Activated CD4-positive, alpha-beta T cell treated with anti-CD3 and anti-CD28 coated beads for 4 hours (primary cell): Measurements from ENCODE around the gene ST6GALNAC2.
"Not testable (repeated sequence)": the region's sequence is repeated elsewhere in the genome, so short reads cannot be mapped to it uniquely, and the experiment has no call there.

Experiments used
- DNase-seq, 2 donors: peaks; one replicate each; pipeline ENCODE4 v3.0.0-alpha.2; 2020

ST6GALNAC2 gene

DNA sequence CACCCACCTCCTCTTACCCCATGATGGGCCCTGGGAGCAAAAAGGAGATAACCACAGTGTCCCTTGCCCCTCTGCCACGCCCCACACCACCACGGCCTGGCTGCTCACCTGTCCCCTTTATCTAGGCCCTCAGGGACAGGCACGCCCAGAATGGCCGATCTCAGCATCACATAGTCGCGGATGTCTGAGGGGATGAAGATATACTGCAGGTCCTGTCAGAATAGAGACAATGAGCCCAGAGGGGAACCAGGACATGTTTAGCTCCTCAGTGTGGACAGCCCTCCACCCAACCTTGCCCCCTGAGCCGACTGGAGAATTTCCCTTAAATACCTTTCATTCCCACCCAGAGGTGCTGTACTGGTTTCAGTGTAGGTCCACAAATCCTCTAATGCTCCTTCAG, 15.2 kb downstream of the ST6GALNAC2 start:
- no peak for DNase-seq

DNA sequence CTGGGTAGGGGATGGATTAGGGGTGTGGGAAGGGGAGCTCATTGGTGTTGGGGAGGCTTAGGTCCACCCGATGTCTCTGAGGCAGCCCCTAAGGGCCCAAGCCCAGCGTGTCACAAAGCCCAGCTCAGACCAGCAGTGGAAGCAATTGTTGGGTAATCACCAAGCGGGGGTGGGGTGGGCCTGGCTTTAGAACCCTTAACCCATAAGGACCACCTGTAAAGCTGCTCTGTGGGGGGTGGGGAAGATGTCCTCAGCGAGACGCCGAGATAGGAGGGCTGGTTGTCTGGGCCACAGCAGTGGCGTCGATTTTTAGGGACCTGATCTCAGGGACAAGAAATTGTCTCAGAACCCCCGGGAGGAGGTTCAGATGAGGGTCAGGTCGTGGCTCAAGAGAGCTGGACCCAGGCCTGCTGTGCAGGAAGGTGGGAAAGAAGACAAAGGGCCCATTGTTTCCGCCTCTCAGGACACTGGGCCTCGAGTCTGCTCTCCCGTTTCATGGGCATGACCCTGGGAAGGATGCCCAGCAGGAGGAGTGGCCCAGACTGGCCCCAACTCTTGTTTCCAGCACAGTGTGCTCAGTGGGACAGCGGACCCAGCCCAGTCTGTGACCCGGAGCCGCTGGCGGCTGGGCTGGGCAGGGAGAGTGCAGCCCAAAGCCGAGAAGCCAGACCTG, 15.9 kb downstream of the ST6GALNAC2 start:
- no peak for DNase-seq

DNA sequence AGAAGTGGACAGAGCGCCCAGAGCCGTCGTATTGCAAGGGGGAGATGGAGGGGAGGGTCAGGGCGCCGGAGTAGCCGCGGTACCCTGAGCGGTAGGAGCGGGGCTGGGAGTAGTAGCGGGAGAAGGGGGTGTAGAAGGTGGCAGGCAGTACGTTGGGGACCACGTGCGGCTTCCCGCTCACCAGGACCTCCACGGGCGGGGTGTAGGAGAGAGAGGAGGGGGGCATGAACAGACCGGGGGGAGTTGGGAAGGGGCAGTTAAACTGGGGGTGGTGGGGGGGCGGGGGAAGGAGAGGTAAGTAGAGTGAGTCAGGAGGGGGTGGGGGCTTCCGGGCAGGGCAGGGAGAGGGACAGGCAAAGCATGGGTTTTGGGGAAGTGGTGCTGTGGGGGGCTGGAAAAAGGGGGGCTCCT, 16.8 kb downstream of the ST6GALNAC2 start:
- no peak for DNase-seq

DNA sequence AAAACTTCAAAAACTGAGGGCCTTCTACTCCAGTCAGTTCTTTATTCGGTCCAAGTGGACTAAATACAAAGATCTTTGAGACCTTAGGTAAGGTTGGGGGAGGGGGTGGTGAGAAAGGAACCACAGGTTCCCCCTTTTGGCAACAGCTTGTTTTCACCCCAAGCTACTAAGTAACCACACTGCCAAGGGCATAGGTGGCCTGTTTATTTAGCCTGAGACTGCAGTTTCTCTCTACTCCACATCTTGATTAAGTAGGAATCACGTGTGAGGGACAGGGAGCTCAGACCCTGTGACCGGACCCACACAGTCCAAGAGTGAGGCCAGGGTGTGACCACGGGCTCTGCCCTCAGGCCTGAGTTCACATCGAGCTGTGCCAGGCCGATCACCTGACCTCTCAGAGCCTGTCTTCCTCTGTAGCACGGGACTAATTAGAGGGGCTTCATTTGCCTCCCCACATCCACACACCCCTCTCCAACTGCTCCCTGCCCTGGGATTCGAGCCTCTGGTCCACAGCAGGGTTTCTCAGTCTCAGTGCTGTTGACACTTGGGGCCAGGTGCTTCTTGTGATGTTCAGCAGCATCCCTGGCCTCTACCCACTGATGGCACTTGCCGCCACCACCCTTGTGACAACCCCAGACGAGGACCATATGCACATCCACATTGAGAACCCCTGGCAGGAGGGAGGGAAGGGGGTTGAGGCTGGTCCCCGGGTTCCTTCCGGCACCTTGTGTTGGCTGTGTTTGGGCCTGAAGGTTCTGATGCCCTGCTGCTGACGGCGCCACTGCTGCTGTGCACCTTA, 17.8 kb downstream of the ST6GALNAC2 start:
- no peak for DNase-seq

DNA sequence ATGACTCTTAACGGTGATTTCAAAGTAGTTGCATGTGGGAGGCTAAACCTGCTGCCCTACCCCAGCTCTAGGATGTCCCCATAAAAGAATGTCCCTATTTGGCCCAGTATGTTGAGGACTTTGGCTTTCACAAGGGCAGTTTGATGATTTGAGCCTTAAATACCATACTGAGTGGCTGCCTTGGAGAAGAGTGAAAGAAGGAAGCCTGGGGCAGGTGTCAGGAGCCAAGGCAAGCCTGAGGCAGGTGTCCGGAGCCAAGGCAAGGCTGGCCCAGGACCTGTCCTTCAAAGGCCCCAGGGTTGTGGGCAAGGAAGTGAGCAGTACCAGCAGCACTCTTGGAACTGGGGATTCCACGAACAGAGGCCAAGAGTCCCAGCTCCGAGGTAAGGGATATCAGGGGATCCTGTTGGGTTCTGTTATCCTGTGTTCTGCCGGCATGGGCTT, 18.6 kb downstream of the ST6GALNAC2 start:
- no peak for DNase-seq

DNA sequence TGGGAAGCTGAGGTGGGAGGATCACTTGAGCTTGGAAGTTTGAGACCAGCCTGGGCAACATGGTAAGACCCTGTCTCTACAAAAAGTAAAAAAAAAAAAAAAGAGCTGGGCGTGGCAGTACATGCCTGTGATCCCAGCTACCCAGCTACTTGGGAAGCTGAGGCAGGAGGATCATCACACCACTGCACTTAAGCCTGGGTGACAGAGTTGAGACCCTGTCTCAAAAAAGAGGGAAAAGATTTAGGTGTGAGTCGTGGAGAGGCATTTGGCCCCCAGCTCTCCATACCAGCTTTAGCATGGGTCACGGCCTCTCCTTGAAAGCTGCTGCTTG, 19.1 kb downstream of the ST6GALNAC2 start:
- DNase-seq, result no peak

DNA sequence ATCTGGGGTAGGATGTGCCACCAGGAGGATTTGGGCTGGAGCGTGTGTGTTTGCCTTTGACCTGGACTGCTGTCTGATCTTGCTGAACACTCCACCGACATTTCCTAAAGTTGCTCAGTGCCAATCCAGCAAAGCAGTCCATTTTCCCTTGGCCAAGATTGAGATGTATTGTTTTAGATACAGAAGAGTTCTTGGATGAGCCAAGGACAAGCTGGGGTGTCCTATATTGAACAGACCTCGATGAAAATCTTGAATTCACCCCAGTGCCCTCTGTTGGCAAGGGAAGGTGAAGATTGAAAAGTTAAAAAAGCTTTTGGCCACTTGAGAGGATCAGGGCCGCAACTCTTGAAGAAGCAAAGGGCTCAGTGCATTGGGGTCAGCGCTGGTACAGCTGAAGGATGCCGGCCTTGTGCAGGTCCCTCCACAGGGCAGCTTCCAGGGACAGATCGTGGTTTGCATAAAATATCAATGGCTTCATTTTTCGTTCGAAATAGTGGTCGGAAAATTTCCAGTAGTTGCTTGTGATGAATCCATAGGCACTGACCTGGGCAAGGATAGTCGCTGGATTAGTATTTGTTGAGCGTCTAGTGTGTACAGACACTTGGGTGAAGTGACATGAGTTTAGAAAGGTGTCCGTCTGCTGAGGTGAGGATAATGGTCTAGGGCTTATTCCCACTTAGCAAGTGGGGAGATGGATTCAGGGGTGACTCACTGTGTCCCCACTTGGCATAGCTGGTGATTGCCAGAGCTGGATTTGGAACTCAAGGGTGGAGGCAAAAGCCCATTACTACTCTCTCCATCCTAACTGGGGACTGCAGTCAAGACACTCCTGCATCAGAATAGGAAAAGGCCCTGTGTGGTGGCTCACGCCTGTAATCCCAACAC, 19.7 kb downstream of the ST6GALNAC2 start:
- no peak for DNase-seq

DNA sequence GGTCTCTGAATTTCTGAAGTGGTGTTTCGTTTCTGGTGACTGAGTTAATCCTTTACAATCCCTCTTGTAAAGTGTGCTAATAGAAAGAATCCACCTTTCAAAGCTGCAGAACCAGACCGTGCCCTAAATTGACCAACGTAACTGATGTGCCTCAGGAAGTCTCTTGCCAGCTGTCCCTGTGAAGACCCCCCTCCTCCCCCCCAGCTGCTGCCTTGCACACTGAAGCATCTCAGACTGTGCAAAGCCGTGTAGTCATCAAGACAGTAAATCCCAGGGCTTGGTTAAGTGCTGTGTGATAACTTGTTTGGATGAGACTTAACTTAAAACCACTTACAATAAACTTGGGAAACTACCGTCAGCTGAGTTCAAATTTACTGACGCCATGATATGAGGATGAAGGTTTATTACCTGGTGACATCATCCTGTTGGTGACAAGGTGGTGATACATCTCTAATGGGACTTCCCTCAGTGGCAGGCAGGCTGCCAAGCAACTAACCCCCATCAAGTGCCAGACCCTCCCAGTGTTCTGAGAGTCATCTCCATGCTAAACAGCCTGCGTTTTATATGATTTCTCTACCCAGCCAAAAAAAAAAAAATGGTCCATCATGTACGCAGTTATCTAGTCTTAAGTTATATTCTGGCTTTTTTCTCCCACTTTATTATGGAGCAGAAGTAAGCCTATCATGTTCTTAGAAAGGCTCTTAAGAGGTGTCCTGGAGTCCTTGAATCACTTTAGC, 20.5 kb downstream of the ST6GALNAC2 start:
- peak in 1 of 2 donors; percentile 49 for DNase-seq

DNA sequence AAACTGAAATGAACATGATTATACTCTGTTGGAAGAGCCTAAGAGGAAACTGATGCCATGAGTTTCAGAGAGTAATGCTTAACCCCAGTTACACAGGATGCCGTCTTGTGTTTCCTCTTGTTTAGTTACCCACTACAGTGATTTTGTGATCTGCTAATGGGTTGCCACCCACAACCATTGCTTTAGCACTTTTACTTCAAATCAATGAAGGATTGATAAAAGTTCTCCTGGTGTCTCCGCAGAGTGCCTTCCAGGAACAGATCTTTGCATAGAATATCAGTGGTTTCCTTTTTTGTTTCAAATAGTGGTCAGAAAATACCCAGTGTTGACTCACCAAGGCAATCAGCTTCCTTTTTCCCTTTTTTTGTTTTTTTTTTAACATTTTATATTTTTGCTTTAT, 22.3 kb downstream of the ST6GALNAC2 start:
- DNase-seq, result not testable (repeated sequence)

DNA sequence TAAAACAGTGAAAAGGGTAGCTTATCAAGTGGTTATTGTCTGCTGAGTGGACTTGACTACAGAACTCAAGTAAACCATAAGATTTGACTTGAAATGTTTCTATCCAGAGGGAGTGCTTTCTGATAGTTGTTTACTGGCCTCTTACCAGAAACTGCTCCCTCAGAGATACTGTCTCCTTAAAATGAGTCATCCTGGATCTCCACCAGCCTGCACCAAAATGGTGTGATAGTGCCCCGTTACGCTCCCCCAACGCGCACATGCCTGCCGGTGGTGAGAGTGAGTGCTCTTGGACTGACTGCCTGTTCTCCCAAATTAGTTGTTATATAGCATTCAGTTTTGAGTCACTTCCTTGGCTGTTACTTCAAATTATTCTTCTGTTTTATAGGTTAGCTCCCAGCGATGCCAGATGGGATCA, 22.9 kb downstream of the ST6GALNAC2 start:
- no peak for DNase-seq

DNA sequence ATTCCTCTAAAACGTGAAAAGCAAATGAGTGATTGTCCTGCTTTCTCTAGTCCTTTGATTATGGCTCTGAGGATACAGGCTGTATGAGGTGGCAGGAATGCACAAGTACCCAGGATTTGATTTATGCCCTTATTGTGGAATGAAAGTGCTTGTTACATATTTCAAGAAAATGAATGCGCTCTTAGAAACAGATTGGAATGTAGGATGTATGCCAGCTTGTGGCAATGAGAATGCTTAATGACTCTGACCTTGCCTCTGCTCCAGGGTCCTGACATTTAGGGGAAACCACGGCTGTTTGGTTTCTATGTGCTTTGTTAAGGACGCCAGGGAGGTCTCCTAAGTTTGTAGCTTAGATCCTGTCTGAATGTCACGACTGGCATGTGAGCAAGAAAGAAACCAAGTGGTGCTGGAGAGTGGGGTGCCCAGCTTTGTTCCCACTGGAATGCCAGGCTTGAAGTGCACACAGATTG, 23.8 kb downstream of the ST6GALNAC2 start:
- no peak for DNase-seq

DNA sequence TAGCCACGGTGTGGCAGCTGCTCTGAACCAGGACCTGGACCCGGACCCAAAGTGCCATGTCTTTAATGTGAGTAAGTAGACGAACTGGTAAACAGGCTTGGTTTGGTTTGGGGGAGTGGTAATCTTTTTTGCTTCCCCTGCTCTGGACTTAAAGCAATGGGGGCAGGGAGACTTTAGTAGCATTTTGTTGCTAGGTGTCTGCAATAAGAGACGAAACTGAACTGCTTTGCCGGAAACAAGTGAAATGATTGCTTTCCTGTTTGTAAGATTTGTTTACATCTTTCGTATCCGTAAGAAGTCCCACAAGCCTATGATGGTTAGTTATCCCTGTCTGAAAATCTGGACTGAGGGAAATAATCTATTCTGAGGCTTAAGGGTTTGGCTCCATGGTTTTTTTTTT, 24.3 kb downstream of the ST6GALNAC2 start:
- no peak for DNase-seq

DNA sequence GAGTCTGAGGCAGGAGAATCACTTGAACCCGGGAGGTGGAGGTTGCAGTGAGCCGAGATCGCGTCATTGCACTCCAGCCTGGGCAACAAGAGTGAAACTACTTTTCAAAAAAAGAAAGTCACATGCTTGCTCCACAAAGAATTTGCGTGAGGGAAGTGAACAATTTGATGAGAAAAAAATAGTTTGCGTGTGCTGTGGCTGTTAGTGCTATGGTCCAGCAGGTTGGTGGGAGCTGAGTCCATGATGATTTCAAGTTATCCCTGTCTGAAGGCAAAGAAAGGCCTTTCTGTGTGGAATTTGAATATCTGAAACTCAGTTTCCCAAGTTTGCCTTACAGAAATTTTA, 24.8 kb downstream of the ST6GALNAC2 start:
- DNase-seq, result no peak

DNA sequence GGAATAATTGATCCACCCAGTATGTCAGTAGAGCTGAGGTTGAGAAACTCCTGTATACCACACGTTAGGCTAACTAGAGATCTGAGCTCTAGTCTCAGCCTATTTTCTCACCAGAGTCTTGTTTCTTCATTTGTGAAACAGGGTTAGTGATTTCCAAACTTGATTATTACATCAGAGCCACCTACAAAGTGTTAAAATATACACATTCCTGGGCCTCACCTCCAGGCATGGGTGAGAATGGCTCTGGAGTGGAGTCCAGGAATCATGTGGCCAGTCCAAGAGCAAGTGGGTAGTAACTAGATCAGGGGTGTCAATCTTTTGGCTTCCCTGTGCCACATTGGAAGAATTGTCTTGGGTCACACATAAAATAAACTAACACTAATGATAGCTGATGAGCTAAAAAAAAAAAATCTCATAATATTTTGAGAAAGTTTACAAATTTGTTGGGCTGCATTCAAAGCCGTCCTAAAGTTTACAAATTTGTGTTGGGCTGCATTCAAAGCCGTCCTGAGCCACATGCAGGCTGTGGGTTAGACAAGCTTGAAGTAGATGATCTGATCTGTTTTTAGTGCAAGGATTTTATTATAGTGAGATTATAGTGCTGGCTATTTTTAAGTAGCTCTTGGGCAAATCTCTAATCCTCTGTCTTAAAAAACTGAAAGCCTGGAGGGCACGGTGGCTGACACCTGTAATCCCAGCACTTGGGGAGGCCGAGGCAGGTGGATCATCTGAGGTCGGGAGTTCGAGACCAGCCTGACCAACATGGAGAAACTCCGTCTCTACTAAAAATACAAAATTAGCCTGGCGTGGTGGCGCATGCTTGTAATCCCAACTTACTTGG, 25.4 kb downstream of the ST6GALNAC2 start:
- no peak for DNase-seq

DNA sequence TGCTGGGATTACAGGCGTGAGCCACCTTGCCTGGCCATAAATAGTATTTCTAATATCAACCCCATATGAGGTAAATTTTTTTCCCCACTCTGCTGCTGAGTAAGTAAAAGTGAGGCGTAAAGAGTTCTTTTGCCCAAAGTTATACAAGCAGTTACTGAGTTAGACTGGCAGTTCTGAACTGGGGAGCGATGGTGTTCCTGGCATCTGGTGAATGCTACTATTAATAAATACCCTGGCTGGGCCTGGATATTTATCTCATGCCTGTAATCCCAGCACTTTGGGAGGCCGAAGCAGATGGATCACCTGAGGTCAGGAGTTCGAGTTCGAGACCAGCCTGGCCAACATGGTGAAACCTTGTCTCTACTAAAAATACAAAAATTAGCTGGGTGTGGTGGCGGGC, 26.2 kb downstream of the ST6GALNAC2 start:
- DNase-seq, result not testable (repeated sequence)

DNA sequence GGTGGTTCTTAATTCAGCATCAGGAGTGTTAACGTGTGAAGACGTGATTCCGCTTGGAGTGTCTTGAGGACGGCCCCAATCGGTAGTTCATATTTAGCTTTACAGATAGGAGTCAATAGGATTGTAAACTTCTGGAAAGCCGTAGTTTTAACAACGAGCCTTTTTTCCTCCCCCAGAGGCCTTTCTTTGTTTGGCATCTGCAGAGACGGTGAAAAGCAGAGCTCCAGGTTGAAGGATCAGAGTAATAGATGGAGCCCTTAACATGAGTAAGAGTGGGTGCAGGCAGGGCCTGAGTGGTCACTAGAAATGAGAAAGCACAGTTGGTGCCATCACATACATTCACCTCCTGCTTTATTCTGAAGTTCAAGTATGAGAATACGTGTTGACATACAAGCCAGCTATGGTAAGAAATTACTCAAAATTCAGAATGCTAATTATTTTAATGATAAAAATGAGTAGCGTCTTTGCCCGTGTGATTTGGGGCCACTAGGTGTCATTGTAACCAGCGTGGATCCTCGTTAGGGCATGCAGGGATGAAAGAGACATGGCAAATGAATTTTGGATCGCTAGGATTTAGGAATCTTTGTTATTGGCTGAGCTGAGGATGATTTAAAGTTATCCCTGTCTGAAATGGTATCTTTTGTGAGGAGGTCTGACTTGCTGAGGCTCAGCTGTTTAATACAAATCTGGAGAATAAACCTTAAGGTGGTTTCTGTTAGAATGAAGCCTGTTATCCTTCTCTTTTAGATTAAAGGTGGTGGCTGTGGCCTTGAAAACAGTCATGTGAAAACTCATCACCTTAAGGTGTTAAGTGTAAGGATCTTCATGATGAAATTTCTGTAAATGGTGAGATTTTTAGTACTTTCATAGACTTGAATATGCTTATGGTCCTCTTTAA, 27.2 kb downstream of the ST6GALNAC2 start:
- no peak for DNase-seq

DNA sequence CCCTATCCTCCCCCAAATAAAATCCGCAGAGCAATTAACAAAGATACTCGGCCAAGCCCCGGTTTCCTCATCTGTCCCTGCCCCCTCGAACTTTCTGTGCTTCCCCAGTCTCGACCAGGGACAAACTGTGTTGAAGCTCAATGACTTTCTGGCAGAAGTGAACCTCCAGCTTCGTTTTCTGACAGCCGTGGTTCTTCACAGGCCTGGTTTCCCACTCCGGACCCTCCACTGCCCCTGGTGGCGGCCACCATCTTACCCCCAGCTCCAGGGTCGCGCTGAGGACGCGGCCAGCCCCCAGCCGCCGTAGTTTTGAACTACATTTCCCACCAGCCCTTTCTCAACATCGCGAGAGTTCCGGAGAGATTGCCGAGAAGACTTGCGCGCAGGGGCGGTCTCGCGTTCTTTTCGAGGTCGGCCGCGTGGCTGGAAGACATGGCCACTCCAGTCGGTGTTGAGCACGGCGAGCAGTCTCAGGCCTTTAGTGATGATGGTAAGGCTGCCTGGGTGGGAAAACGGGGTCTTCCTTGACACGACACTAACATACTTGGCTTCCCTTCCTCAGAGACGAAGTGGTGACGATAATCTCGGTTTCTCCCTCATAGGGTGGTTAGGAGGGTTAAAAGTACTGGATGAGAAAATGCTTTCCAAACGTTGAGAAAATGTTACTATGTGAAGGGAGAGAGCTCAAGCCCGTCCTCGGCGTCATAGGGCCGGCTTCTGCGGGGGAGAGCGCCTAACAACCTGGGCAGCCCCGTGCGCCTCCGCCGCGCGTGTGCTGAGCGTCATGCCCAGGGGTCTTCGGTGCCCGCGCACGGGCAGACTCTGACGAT, 28.1 kb downstream of the ST6GALNAC2 start:
- DNase-seq, result peak; percentile 93 to 94

DNA sequence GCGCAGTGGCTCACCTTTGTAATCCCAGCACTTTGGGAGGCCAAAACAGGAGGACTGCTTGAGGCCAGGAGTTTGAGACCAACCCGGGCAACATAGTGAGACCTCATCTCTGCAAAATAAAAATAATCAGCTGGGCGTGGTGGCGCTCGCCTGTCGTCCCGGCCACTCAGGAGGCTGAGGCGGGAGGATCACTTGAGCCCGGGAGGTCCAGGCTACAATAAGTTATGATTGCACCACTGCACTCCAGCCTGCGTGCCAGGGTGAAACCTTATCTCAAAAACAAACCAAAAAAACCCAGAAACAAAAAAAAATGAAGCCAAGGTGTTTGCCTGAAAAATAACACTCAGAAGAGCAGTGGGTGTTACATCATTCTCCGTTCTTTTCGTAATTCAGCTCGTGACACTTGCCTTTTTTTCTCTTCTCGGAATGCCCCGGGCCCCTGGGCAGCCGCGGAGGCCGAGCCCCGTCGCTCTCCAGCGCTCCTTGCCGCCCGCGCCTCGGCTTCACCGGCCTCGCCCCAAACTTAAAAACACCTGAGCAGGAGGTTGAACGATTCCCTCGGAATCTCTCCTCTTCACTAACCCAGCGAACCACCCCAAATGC, 28.8 kb downstream of the ST6GALNAC2 start:
- DNase-seq, result peak in 1 of 2 donors; percentile 38

DNA sequence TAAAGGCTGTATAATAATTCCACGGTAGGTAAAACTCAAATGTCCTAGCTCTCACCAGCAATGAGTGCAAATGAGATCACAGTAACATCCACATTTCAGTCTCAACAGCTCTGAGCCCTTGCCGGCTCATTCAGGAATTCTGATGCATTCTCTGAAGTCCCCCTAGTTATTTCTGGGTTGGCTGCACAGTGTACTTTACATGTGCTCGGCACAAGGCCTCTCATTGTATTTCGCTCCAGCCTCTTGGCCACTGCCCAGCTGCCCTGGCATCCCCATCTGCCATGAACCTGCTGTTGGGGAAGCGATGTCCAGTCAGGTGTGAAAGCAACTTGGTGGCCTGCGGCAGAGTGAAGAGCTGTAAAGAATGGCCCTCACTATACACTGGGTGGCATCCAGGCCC, 31.5 kb downstream of the ST6GALNAC2 start:
- DNase-seq, result no peak
